Stimulated activated naive CD8-positive, alpha-beta T cell treated with anti-CD3 and anti-CD28 coated beads, Interleukin-15, Interleukin-2, amounts not matched to agents 100 ng/mL and 50 ng/mL, for 24 hours (primary cell): ENCODE data around the gene HTT-AS.
"Not testable (repeated sequence)": the region's sequence is repeated elsewhere in the genome, so short reads cannot be mapped to it uniquely, and the experiment has no call there.

Source experiments
- H3K27ac Mint-ChIP-seq: one replicate; pipeline ENCODE4 v1.8.0; 2021; ENCODE audit warnings: mild to moderate bottlenecking, mixed read lengths
- H3K27me3 Mint-ChIP-seq: one replicate; pipeline ENCODE4 v1.8.0; 2021; ENCODE audit warnings: mixed read lengths
- H3K36me3 Mint-ChIP-seq: one replicate; pipeline ENCODE4 v1.8.0; 2021; ENCODE audit warnings: low read depth, mixed read lengths
- H3K4me1 Mint-ChIP-seq: one replicate; pipeline ENCODE4 v1.8.0; 2021; ENCODE audit warnings: low read depth, mixed read lengths
- H3K4me3 Mint-ChIP-seq: one replicate; pipeline ENCODE4 v1.8.0; 2021; ENCODE audit warnings: mild to moderate bottlenecking, mixed read lengths
- H3K9me3 Mint-ChIP-seq: one replicate; pipeline ENCODE4 v1.8.0; 2021; ENCODE audit warnings: mixed read lengths

The HTT-AS gene

GRCh38 chr4:3073158-3074077 is 920 bp downstream of the HTT-AS start:
- Mint-ChIP-seq H3K27me3 (no peaks in the 10 kb centered on the region), H3K4me1 (peaks cover 24% of the 10 kb centered on the region), H3K27ac (no peak overlapping the region), H3K4me3 (no peak overlapping the region), H3K9me3 (no peaks in the 10 kb centered on the region), H3K36me3 (peaks cover 5% of the 10 kb centered on the region)

GRCh38 chr4:3071811-3072210 is 2.5 kb downstream of the HTT-AS start:
- H3K4me3 Mint-ChIP-seq: no peak overlapping the region
- H3K27me3 Mint-ChIP-seq: no peaks in the 10 kb centered on the region
- no peak overlapping the region for H3K27ac Mint-ChIP-seq
- peaks cover 13% of the 10 kb centered on the region for H3K4me1 Mint-ChIP-seq
- no peaks in the 10 kb centered on the region for H3K36me3 Mint-ChIP-seq
- no peaks in the 10 kb centered on the region for H3K9me3 Mint-ChIP-seq

- H3K9me3 Mint-ChIP-seq: no peaks in the 10 kb centered on the region
- no peak overlapping the region for H3K27ac Mint-ChIP-seq
- H3K36me3 Mint-ChIP-seq: no peaks in the 10 kb centered on the region
Measured at GRCh38 chr4:3070709-3071500, 3.4 kb downstream of the HTT-AS start.

GRCh38 chr4:3069661-3070199 is 4.6 kb downstream of the HTT-AS start:
- Mint-ChIP-seq H3K27ac (no peak overlapping the region), H3K4me3 (no peak overlapping the region), H3K36me3 (no peaks in the 10 kb centered on the region), H3K9me3 (peaks cover 5% of the 10 kb centered on the region), H3K4me1 (no peaks in the 10 kb centered on the region), H3K27me3 (peaks cover 3% of the 10 kb centered on the region)

More at GRCh38 chr4:3070709-3071500, 3.4 kb downstream of the HTT-AS start:
- H3K4me3 Mint-ChIP-seq: no peak overlapping the region
- no peaks in the 10 kb centered on the region for H3K27me3 Mint-ChIP-seq
- H3K4me1 Mint-ChIP-seq: peaks cover 4% of the 10 kb centered on the region

- Mint-ChIP-seq H3K27ac (no peak overlapping the region), H3K27me3 (peaks cover 3% of the 10 kb centered on the region), H3K4me3 (no peak overlapping the region), H3K9me3 (peaks cover 5% of the 10 kb centered on the region), H3K4me1 (no peaks in the 10 kb centered on the region), H3K36me3 (no peaks in the 10 kb centered on the region)
Measured at GRCh38 chr4:3067473-3068001, 6.8 kb downstream of the HTT-AS start.

- peaks cover 3% of the 10 kb centered on the region for H3K27me3 Mint-ChIP-seq
- H3K4me1 Mint-ChIP-seq: no peaks in the 10 kb centered on the region
- peaks cover 5% of the 10 kb centered on the region for H3K9me3 Mint-ChIP-seq
- no peak overlapping the region for H3K27ac Mint-ChIP-seq
- no peaks in the 10 kb centered on the region for H3K36me3 Mint-ChIP-seq
- no peak overlapping the region for H3K4me3 Mint-ChIP-seq
Measured at GRCh38 chr4:3066836-3067400, 7.4 kb downstream of the HTT-AS start.

GRCh38 chr4:3065551-3065950 is 8.8 kb downstream of the HTT-AS start:
- no peaks in the 10 kb centered on the region for H3K4me1 Mint-ChIP-seq
- H3K9me3 Mint-ChIP-seq: peaks cover 5% of the 10 kb centered on the region
- no peaks in the 10 kb centered on the region for H3K36me3 Mint-ChIP-seq
- peaks cover 7% of the 10 kb centered on the region for H3K27me3 Mint-ChIP-seq
- no peak overlapping the region for H3K27ac Mint-ChIP-seq
- H3K4me3 Mint-ChIP-seq: no peak overlapping the region

GRCh38 chr4:3062471-3062870 is 11.9 kb downstream of the HTT-AS start:
- Mint-ChIP-seq H3K27ac (no peak overlapping the region), H3K4me1 (peaks cover 7% of the 10 kb centered on the region), H3K36me3 (no peaks in the 10 kb centered on the region), H3K27me3 (peaks cover 10% of the 10 kb centered on the region), H3K4me3 (no peak overlapping the region), H3K9me3 (peaks cover 5% of the 10 kb centered on the region)

GRCh38 chr4:3060946-3061345 is 13.4 kb downstream of the HTT-AS start:
- no peak overlapping the region for H3K4me3 Mint-ChIP-seq
- H3K27me3 Mint-ChIP-seq: peaks cover 10% of the 10 kb centered on the region
- peaks cover 5% of the 10 kb centered on the region for H3K36me3 Mint-ChIP-seq
- peaks cover 12% of the 10 kb centered on the region for H3K9me3 Mint-ChIP-seq
- H3K27ac Mint-ChIP-seq: no peak overlapping the region
- H3K4me1 Mint-ChIP-seq: peaks cover 7% of the 10 kb centered on the region

- Mint-ChIP-seq H3K27ac (no peak overlapping the region), H3K4me1 (peaks cover 7% of the 10 kb centered on the region), H3K4me3 (no peak overlapping the region), H3K36me3 (peaks cover 5% of the 10 kb centered on the region), H3K9me3 (peaks cover 13% of the 10 kb centered on the region), H3K27me3 (peaks cover 6% of the 10 kb centered on the region)
Measured at GRCh38 chr4:3059943-3060342, 14.4 kb downstream of the HTT-AS start.

GRCh38 chr4:3054169-3054759 is 20.1 kb downstream of the HTT-AS start:
- peaks cover 18% of the 10 kb centered on the region for H3K9me3 Mint-ChIP-seq
- H3K36me3 Mint-ChIP-seq: peaks cover 10% of the 10 kb centered on the region
- H3K4me3 Mint-ChIP-seq: no peak overlapping the region
- H3K4me1 Mint-ChIP-seq: peaks cover 7% of the 10 kb centered on the region
- no peak overlapping the region for H3K27ac Mint-ChIP-seq
- peaks cover 2% of the 10 kb centered on the region for H3K27me3 Mint-ChIP-seq

- Mint-ChIP-seq H3K4me1 (peaks cover 19% of the 10 kb centered on the region), H3K9me3 (peaks cover 14% of the 10 kb centered on the region)
- not testable (repeated sequence) for H3K4me3 Mint-ChIP-seq, H3K27ac Mint-ChIP-seq, H3K36me3 Mint-ChIP-seq, H3K27me3 Mint-ChIP-seq
Measured at GRCh38 chr4:3051141-3051897, 23.0 kb downstream of the HTT-AS start.

GRCh38 chr4:3047464-3048286 is 26.7 kb downstream of the HTT-AS start:
- Mint-ChIP-seq H3K36me3 (peaks cover 4% of the 10 kb centered on the region), H3K4me3 (peak overlapping the region; percentile 43), H3K27me3 (no peaks in the 10 kb centered on the region), H3K4me1 (peaks cover 45% of the 10 kb centered on the region), H3K9me3 (no peaks in the 10 kb centered on the region), H3K27ac (peak overlapping the region; percentile 61)
